Fibroblast of the conjunctiva (primary cell): ENCODE measurements around the gene SH2D3A.
"Not testable (repeated sequence)": the region's sequence is repeated elsewhere in the genome, so short reads cannot be mapped to it uniquely, and the experiment has no call there.

Source experiments
- DNase-seq: peaks from one replicate; pipeline ENCODE4 v3.0.0-alpha.2; 2010; ENCODE audit warnings: low read depth

SH2D3A gene

DNA sequence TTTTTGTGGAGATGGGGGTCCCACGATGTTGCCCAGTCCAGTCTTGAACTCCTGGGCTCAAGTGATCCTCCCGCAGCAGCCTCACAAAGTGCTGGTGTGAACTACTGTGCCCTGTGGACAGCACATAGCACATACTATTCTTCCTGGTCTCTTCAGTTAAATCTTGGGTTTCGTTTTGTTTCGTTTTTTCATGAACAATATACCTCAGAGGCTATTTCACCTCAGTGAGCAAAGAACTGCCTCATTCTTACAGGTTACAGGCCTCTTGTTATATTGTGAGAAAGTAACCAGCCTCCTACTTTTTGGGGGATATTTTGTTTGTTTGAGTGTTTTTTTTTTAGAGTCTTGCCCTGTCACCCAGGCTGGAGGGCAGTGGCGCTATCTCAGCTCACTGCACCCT is 45.5 kb downstream of the SH2D3A start:
- DNase-seq = no peak

DNA sequence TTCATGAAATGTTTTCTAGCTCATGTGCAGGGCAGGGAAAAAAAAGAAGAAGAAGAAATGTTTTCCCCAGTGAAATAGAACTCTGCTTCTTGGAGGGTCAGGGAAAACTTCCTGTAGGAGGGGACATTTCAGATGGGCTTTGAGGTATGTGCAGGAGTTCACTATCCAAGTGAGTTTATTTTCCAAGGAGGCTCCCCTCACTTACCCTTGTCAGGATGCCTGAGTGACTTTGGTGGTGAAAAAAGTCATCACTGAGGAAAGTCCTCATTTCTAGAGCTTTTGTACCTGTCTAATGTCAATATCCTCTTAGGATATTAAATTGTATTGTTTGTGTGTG is 46.1 kb downstream of the SH2D3A start:
- DNase-seq = no peak

DNA sequence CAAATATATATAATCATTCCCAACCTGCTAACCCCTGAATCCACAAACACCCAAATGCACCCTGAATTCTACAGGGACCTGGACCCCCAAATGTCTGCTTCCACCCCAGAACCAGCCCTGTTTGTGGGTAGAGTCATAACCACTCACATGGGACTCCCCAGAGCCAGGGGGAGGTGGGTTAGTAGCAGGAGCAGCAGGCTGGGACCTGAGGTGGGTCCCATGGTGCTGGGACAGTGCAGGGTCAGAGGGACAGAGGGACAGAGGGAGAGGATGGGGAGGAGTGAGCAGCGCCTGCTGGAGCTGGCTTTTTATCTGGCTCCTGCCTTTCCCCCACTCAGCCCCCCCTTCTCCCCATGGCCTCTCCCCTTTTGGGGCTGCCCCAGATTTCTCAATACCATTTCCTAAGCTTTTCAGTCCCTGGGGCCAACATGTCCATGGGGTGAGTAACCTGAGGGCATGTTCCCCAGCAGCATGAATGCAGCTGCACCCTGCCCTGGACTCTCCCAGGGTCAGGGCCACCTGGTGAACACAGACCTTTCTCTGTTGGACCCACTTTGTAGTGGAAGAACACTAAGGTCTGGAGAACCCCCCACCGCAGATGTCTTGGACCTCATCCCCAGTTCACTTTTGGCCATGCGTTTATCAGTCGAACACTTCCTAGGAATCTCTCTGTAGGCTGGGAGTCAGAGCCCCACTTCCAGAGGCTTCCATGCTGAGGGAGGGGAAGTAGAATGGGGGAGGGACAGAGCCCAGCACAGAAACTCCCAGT is 46.7 kb downstream of the SH2D3A start, which contains the start of gene C3:
Gene C3, minus strand, starts transcription at position 282 of the 769 bp plus-strand sequence. Its CDS starts 61 bp downstream, at position 221.
- DNase-seq = peak; percentile 75

DNA sequence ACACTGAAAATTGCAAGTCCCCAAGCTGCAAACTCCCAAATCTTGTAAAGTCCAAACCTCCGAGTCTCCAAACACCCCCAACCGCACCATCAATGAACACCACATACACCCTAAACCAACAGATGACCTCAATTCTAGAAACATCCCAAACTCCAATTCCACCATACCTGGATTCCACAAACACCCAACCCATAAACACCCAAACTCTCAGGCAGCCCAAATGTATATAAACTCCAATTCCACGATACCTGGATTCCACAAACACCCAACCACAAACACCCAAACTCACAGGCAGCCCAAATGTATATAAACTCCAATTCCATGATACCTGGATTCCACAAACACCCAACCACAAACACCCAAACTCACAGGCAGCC is 47.3 kb downstream of the SH2D3A start:
- DNase-seq = no peak

DNA sequence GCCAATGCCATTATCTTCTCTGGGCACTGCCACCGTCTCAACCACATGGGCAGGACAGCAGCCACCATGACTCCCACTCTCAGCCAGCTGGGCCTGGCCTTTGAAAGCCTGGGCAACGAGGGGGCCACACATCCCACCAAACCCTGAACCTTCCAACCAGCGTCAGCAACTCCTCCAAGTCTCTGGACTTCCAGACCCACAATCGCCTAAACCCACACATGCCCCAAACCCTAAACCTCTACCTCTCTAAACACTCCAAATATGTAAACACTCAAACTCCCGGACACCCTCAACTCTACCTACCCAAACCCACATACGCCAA is 47.7 kb downstream of the SH2D3A start:
- no peak for DNase-seq

DNA sequence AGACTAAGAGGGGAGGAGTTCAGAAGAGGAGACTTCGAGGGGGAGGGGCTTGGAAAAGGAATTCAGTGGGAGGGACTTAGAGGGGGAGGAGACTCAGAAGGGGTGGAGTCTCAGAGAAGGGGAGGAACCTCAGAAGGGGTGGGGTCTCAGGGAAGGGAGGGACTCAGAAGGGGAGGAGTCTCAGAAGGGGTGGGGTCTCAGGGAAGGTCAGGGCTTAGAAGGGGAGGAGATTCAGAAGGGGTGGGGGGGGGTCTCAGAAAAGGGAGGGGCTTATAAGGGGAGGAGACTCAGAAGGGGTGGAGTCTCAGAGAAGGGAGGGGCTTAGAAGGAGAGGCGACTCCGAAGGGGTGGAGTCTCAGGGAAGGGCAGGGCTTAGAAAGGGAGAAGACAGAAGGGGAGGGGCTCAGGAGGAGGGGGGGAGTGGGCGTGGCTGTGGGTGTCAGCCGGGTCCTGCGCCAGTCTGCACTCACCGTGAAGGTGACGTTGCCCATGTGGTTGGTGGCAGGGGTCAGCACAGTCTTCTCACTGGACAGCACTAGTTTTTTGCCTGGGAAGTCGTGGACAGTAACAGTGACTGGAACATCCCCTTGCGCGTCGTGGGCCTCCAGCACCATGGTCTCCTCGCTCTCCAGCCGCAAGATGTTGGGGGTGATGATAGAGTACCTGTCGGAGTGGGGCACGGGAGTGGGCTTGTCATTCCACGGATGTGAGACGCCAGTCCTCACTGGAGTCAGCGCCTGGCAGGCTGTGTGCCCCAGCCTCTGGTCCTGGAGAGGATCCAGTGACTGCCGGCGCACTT is 48.3 kb downstream of the SH2D3A start:
- DNase-seq = no peak

DNA sequence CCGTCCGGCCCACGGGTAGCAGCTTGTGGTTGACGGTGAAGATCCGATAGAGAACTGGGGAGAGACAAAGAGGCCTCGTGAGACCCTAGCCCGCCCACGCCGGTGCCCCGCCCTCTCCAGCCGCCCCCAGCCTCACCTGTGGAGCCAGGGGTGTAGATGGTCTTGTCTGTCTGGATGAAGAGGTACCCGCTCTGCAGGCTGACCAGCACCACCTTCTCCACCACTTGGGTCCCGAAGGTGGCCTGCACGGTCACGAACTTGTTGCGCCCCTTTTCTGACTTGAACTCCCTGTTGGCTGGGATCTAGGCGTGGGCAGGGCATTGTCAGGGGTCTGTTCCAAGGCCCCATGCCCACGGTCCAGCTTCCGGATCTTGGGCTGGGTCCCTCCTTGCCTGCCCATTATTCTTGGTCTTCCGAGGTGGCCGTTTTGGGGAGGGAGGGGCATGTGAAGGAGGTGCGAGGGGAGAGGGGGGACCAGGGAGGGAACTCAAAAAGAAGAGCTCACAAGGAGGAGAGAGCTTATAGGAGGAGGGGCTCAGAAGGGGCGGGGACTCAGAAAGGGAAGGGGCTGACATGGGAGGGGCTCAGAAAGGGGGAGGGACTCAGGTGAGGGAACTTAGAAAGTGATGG is 49.0 kb downstream of the SH2D3A start:
- no peak for DNase-seq

DNA sequence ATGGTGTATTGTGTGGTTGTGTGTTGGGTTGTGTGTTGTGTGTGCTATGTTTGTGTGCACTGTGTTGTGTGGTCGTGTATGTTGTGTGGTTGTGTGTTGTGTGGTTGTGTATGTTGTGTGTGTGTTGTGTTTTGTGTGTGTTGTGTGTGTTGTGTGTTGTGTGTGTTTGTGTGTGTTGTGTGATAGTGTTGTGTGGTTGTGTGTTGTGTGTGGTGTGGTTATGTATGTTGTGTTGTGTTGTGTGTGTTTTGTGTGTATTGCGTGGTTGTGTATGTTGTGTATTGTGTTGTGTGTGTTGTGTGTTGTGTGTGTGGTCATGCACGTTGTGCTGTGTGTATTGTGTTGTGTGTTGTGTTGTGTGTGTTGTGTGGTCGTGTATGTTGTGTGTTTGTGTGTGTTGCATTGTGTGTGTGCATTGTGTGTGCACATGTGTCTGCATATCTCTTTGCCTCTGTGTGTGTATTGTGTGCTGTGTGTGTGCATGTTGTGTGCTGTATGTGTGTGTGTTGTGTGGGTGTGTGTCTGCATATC is 49.7 kb downstream of the SH2D3A start:
- DNase-seq = no peak

DNA sequence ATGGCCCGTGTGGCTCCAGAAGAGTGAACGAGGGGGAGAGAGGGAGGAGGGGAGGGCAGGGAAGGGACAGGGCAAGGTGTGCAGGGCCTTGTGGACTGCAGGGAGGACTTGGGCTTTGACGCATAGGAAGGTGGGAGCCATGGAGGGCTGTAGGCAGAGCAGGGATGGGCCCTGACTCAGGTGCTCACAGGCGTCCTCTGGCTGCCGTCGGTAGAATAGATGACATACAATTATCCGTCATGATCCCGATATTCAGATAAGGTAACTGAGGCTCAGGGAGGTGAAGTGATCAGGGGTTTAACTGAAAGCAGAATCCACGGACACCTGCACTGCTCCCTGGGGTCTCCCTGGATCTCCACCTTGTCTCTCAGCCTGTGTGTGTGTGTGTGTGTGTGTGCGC is 50.2 kb downstream of the SH2D3A start:
- no peak for DNase-seq

DNA sequence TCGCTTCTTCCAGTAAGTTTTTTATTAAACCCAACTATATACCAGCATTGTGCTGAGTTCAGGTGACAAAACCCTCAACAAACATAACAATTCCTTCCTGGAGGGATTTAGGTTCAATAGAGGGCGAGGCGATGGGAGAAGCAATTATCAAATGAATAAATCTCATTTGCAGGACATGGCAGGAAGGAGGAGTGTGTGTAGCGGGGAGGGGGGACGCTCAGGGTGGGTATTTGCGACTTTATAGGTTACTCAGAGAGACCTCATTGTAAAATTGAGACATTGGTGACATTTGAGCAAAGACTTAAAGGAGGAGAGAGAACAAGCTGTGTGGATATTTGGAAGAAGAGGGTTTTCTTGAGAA is 50.6 kb downstream of the SH2D3A start:
- no peak for DNase-seq

DNA sequence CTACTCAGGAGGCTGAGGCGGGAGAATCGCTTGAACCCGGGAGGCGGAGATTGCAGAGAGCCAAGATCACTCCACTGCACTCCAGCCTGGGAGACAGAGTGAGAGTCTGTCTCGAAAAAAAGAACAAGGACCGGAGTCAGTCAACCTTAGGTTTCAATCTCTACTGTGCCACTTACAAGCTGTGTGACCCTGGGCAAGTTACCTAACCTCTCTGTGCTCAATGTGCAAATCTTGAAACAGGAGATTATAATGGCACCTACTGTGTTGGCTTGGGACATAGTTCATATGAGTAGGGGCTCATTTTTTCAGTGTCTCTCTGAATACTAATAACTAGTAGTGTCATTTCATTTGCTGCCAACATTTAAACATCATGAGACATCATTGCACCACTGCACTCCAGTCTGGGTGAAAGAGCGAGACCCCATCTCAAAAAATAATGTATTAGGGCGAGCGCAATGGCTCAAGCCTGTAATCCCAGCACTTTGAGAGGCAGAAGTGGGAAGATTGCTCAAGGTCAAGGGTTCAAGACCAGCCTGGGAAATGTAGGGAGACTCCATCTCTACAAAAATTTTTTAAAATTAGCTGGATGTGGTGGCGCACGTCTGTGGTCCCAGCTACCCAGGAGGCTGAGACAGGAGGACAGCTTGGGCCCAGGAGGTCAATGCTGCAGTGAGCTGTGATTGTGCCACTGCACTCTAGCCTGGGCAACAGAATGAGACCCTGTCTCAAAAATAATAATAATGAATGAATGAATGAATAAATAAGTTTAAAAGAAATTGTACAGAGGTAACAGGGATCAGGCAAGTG is 52.3 kb downstream of the SH2D3A start:
- no peak for DNase-seq

DNA sequence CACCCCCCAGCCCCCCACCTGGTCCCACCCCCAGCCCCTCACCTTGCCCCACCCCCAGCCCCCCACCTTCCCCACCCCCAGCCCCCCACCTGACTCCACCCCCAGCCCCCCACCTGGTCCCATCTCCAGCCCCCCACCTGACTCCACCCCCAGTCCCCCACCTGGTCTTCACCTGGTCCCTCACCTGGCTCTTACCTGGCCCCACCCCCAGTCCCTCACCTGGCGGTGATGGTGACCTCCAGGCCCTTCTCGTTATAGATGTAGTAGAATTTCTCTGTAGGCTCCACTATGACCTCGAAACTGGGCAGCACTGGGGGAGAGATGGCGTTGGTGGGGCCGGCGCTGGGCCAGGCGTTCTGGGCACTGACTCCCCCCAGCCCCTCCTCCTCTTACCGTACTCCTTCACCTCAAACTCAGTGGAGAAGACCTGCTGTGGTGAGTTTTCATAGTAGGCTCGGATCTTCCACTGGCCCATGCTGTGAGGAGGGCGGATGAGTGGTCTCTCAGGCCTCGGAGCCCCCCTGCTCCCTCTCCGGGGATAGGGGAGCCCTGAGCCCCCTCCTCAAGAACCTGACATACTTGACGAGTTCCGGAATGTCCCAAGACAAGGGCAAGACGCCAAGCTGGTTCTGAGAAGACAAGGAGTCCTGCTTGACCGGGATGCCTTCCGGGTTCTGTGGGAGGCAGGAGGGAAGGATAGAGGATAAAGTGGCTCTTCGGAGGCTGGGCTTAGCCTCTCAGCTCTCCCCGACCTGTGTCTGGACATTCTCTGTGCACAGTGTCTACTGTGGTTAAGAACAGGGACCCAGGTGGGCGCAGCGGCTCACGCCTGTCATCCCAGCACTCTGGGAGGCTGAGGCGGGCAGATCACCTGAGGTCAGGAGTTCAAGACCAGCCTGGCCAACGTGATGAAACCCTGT is 53.2 kb downstream of the SH2D3A start:
- no peak for DNase-seq

DNA sequence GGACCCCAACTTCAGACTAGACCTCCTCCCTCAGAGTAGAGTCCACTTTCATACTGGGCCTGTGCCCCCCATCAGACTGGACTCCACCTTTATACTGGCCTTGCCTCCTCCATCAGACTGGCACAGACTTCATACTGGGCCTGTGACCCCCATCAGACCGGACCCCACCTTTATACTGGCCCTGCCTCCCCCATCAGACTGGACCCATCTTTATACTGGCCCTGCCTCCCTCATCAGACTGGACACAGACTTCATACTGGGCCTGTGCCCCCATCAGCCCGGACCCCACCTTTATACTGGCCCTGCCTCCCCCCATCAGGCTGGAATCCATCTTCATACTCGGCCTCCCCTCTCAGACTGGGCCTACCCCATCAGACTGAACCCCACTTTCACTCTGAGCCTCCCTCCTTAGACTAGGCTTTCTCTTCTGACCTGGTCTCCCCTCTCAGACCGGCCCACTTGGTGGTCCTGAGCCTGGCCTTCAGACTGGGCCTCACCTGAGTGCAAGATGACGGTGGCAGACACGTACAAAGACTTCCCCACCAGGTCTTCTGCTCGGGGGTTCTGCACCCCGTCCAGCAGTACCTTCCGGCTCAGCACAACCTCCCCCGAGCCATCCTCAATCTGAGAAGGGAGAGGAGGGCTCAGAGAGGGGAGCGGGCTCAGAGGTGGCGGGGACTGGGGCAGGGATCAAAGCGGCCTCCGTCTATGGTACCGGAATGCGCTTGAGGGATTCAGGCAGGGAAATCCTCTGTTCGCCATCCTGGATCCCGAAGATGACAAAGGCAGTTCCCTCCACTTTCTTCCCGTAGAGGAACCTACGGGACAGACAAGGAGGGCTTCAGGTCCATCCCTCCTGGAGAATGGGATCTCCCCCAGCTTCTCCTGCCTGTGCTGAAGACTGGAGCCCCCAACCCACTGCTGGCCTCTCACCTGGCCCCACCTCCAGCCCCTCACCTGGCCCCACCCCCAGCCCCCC is 54.3 kb downstream of the SH2D3A start:
- no peak for DNase-seq

DNA sequence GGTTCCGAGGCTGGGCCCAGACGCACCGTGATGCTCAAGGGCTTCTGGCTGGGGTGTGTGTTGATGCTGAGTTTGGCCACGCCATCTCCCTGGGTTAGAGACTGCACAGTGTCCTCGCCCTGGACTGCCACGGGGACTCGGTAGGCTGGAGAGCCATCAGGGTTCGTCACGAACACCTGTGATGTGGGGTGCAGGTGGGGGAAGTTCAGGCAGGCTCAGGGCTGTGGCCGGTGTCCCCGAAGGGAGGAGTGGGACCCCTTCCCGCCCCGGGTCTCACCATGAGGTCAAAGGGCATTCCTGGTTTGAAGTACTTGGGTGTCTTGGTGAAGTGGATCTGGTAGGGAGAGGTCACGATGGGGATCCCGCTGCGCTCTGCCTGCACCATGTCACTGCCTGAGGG is 55.0 kb downstream of the SH2D3A start:
- no peak for DNase-seq

DNA sequence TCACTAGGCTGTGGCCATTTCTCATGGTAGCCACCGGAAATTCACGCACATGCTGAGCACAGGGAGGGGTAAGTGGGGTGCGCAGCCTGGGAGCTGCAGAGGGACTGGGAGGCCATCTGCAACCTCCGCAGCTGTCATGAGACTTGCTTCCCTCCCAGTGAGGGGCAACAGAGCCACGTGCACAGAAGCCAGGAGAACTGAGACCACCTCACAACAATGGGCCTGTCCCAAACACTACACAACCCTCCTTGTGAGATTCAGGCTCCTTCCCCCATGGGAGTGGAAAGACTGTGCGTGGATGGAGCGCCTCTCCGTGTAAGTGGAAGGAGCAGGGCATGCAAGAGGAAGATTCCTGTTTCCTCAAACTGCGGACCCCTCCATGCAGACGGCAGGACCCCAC is 55.6 kb downstream of the SH2D3A start:
- DNase-seq = no peak

DNA sequence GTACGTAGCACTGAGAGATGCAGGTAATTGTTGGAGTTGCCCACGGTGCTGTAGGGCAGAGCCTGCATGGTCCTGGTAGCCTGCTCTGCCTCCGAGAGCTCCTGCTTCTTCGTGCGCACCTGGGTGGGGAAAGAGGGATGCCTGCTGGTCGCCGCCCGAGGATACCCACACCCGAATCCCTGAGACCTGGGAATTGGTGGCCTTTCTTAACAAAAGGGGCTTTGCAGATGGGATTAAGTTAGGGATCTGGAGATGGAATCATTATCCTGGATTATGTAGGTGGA is 56.2 kb downstream of the SH2D3A start:
- DNase-seq = no peak

DNA sequence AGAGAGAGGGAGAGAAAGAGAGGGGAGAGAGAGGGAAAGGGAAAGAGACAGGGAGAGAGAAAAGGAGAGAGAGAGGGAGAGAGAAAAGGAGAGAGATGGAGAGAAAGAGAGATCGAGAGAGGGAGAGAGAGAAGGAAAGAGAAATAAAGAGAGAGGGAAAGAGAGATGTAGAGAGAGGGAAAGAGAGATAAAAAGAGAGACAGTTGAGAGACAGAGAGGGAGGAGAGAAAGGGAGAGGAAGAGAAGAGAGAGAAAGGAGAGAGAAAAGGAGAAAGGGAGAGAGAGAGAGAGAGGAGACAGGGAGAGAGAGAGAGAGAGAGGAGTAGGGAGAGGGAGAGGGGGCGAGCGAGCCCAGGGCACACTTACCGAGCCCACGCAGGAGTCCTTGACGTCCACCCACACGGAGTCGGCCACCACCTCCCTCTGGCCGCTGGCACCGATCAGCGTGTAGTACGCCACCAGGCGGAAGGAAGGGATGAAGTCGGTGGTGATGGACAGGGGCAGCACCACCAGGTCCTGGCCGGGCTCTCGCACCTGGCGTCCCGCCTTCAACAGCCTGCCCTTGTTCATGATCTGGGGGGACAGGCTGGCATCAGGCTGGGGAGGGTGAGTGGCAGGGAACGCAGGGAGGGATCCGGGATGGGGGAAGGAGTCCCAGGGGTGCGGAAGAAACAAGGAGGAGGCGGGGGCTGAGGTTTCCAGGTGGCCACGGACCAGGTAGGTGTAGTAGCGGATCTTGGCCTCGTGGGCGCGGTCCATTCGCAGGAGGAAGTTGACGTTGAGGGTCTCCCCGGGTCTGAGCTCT is 56.8 kb downstream of the SH2D3A start:
- no peak for DNase-seq

DNA sequence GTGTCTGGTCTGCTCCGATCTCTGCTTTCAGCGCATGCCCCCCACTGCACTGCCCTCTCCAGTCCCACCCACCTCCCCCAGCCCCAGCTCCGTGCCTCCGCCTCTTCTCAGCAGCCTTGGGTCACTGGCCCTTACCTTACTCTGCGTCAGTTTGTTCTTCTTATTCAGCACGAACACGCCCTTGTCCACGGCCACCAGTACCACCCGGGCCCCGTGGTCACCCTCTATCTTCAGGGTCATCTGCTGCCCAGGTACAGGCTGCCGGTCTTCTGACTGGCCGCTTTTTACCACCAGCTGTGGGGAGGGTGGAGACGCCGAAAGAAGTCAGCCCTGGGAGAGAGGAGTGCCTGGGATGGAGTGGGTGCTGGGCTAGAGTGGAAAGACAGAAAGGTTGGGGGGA is 57.7 kb downstream of the SH2D3A start:
- no peak for DNase-seq

DNA sequence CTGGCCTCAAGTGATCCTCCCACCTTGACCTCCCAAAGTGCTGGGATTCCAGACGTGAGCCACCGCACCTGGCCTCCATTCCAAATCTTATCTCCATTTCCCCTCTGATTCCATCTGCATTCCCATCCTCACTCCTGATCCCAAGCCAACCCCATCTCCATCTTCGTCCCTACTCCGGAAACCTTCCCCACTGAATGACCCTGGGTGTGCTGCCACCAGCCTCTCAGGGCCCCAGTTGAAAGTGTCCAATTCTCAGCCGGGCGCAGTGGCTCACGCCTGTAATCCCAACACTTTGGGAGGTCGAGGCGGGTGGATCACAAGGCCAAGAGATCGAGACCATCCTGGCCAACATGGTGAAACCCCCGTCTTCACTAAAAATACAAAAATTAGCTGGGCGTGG is 58.3 kb downstream of the SH2D3A start:
- not testable (repeated sequence) for DNase-seq
